GM12891 (cell line): ENCODE measurements around the gene SMCO1. TPM values are rescaled to one million over a fixed set of nuclear protein-coding genes. Genes with fewer than 3 reads are reported as not detected.
"Not testable (repeated sequence)": the region's sequence is repeated elsewhere in the genome, so short reads cannot be mapped to it uniquely, and the experiment has no call there.

Experiments
- DNase-seq: peaks from one replicate; pipeline ENCODE4 v3.0.0; 2011; ENCODE audit warnings: low spot score; ENCODE audit not compliant: insufficient read length
- FAIRE-seq: peaks from 2 replicates; lab custom pipeline; 2011; peaks lifted over from hg19 to GRCh38; lab: Jason Lieb, UNC
- PAX5 ChIP-seq: IDR thresholded peaks from 2 replicates; pipeline ENCODE4 v1.6.1; 2011; ENCODE audit warnings: low read length, moderate library complexity, mild to moderate bottlenecking; ENCODE audit not compliant: insufficient read depth, severe bottlenecking
- POLR2A ChIP-seq: IDR thresholded peaks from 2 replicates; pipeline ENCODE4 v1.6.1; 2011; ENCODE audit warnings: low read depth, low read length, control low read depth
- POLR2AphosphoS5 ChIP-seq: IDR thresholded peaks from 2 replicates; pipeline ENCODE4 v1.6.1; 2011; ENCODE audit warnings: low read depth, low read length, control low read depth
- POU2F2 ChIP-seq: IDR thresholded peaks from 2 replicates; pipeline ENCODE4 v1.6.1; 2011; ENCODE audit warnings: low read depth, mild to moderate bottlenecking, control low read depth, low read length, moderate library complexity
- SPI1 ChIP-seq: IDR thresholded peaks from 2 replicates; pipeline ENCODE4 v1.6.1; 2011; ENCODE audit warnings: low read depth, low read length, control low read depth
- TAF1 ChIP-seq: IDR thresholded peaks from 2 replicates; pipeline ENCODE4 v1.6.1; 2011; ENCODE audit warnings: low read depth, low read length, control low read depth
- polyA plus RNA-seq: library from polyadenylated mRNA; unstranded; fragments of >200 nt; gene quantifications from one replicate; pipeline ENCODE4 v1.2.1, GENCODE V29; 2012; ENCODE audit warnings: low read depth, missing spikeins, inconsistent platforms; ENCODE audit not compliant: missing spikeins

Gene SMCO1
- 0.05 TPM for polyA plus RNA-seq

GRCh38 chr3:196514913-196515621, at the start of gene SMCO1:
Gene SMCO1, minus strand, starts transcription at chr3:196515346. Its CDS starts 137 bp downstream, at chr3:196515209.
- no peak for FAIRE-seq

GRCh38 chr3:196563721-196564225, 48.6 kb upstream of the SMCO1 start:
- TF ChIP-seq TAF1 (no peak), PAX5 (no peak), POLR2A (no peak), SPI1 (no peak), POU2F2 (no peak)
- FAIRE-seq = no peak
- no peak for DNase-seq

More at GRCh38 chr3:196514913-196515621, at the start of gene SMCO1:
- no peak for TF ChIP-seq SPI1
- no peak for TF ChIP-seq PAX5
- TF ChIP-seq POU2F2 = no peak
- TF ChIP-seq TAF1 = no peak
- no peak for TF ChIP-seq POLR2A
- TF ChIP-seq POLR2AphosphoS5 = no peak
- no peak for DNase-seq

GRCh38 chr3:196559826-196560225, 44.7 kb upstream of the SMCO1 start:
- no peak for TF ChIP-seq TAF1
- TF ChIP-seq POLR2AphosphoS5 = no peak
- no peak for TF ChIP-seq SPI1
- no peak for TF ChIP-seq POU2F2
- TF ChIP-seq POLR2A = no peak
- TF ChIP-seq PAX5 = no peak
- FAIRE-seq (no peak), DNase-seq (no peak)

- FAIRE-seq (no peak), DNase-seq (no peak)
- no peak for TF ChIP-seq POLR2A
- TF ChIP-seq PAX5 = no peak
- no peak for TF ChIP-seq POLR2AphosphoS5
- no peak for TF ChIP-seq TAF1
- TF ChIP-seq SPI1 = no peak
- TF ChIP-seq POU2F2 = no peak
Observed at GRCh38 chr3:196558476-196558875, 43.3 kb upstream of the SMCO1 start.

GRCh38 chr3:196557236-196557635, 42.1 kb upstream of the SMCO1 start:
- no peak for TF ChIP-seq POLR2A
- TF ChIP-seq SPI1 = no peak
- no peak for TF ChIP-seq PAX5
- no peak for TF ChIP-seq POU2F2
- TF ChIP-seq POLR2AphosphoS5 = no peak
- TF ChIP-seq TAF1 = no peak

GRCh38 chr3:196555295-196555694, 40.1 kb upstream of the SMCO1 start:
- FAIRE-seq = no peak
- DNase-seq = no peak
- TF ChIP-seq SPI1 = no peak
- TF ChIP-seq POLR2A = no peak
- no peak for TF ChIP-seq POU2F2
- no peak for TF ChIP-seq TAF1
- TF ChIP-seq POLR2AphosphoS5 = no peak
- no peak for TF ChIP-seq PAX5

More at GRCh38 chr3:196557236-196557635, 42.1 kb upstream of the SMCO1 start:
- DNase-seq = no peak
- no peak for FAIRE-seq

- no peak for DNase-seq
- no peak for TF ChIP-seq POU2F2
- no peak for TF ChIP-seq POLR2AphosphoS5
- no peak for TF ChIP-seq PAX5
- TF ChIP-seq SPI1 = peak; percentile 72
- no peak for TF ChIP-seq TAF1
- TF ChIP-seq POLR2A = no peak
- FAIRE-seq = no peak
Observed at GRCh38 chr3:196554205-196554604, 39.1 kb upstream of the SMCO1 start.

GRCh38 chr3:196553551-196553950, 38.4 kb upstream of the SMCO1 start:
- DNase-seq (no peak), FAIRE-seq (no peak)
- TF ChIP-seq POU2F2 (no peak), POLR2AphosphoS5 (no peak), POLR2A (no peak), SPI1 (no peak), TAF1 (no peak)

GRCh38 chr3:196552253-196552652, 37.1 kb upstream of the SMCO1 start:
- DNase-seq (no peak), FAIRE-seq (no peak)
- no peak for TF ChIP-seq PAX5
- TF ChIP-seq TAF1 = no peak
- TF ChIP-seq POLR2AphosphoS5 = no peak
- no peak for TF ChIP-seq SPI1
- no peak for TF ChIP-seq POU2F2
- TF ChIP-seq POLR2A = no peak

- FAIRE-seq, DNase-seq: not testable (repeated sequence)
Observed at GRCh38 chr3:196550172-196550571, 35.0 kb upstream of the SMCO1 start.

- not testable (repeated sequence) for DNase-seq, FAIRE-seq
Observed at GRCh38 chr3:196549312-196549711, 34.2 kb upstream of the SMCO1 start.
